G401 (cell line): ENCODE measurements around the gene SUMO3. TPM values are rescaled to one million over a fixed set of nuclear protein-coding genes. Genes with fewer than 3 reads are reported as not detected.

ENCODE experiments used
- DNase-seq: peaks from one replicate; pipeline ENCODE4 v3.0.0-alpha.2; 2015; ENCODE audit warnings: low spot score
- in situ Hi-C: cut with HindIII; loops from 2 replicates; pipeline ENCODE4 v1.10.0; 2016; ENCODE audit warnings: low sequenced_read_pairs, mixed read lengths
- total RNA-seq: library from RNA; depleted of rRNA; stranded (reverse); fragments of >200 nt; shearing (Covaris generic); gene quantifications from 2 replicates; pipeline ENCODE4 v1.2.3, GENCODE V29; 2014; rRNA removed

The SUMO3 gene
- 54.2 and 59.0 TPM in 2 replicates for total RNA-seq

DNA sequence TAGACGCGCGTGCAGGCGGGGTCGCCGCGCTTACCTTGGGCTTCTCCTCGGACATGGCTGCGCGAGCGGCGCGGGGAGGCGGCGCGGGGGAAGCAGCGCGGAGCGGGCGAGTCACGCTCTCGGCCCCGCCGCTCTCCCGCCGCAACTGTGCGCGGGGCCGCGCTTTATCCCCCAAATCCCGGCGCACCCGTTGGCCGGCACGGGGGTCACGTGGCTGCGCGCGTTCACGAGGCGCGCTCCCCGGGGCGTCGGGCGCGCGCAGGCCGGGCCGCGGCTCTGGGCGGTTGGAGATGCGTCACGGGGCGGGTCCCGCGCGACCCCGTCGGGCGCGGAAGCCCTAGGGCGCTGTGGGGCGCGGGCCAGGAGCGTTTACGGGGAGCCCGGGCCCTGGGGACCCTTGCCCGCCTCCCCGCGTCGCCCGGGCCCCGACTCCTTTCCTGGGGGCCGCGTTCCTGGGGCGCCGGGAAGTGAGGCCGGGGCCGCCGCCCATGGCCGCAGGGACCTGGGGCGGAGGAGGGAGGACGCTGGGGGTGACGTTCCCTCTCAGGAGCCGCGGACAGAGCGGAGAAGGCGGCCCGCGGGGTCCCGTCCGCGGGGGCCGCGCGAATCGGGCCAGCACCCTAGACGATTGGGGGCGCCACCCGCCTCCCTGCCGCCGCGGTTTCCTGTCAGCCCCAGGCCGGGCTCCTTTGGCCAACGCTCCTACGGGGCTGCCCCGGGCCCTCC is at the start of gene SUMO3:
TSS of gene SUMO3 (minus strand) at position 149 of the 726 bp plus-strand sequence. CDS start at position 55, 94 bp downstream.
- DNase-seq: peak; percentile 66
- in situ Hi-C loops: no loop called here

DNA sequence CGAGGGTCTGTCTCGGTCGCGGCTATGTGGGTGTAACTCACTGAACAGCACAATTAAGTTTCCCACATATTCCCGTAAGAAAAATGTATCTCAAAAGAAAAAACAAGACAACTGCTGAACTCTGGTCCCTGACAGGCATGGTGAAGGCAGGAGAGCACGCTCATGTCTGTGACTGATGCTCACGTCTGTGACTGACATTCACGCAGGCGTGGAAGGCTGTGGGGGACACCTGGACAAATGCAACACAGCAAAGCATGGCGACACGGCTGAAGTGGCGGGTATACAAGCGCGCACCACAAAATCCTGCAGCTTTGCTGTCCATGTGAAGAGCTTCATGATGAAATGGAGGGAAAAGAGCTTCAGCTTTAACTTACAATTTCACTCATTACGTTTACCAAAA is 49.6 kb upstream of the SUMO3 start:
- in situ Hi-C loops: no loop called here
- no peak for DNase-seq

DNA sequence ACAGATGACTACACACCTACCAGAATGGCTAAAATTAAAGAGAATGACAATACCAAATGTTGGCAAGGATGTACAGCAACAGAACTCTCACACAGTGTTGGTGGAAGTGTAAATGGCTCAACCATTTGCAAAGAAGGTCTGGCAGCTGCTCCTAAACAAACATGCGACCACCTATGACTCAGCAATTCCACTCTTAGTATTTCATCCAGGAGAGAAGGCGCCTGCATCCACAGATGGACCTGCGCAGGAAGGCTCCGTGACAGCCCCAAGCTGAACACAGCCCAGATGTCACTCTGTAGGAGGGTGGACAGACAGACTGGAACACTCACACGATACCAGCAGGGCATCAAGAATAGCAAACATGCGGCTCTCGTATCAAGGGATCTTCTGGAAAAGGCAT is 48.9 kb upstream of the SUMO3 start:
- in situ Hi-C loops: no loop called here
- peak; percentile 44 for DNase-seq

DNA sequence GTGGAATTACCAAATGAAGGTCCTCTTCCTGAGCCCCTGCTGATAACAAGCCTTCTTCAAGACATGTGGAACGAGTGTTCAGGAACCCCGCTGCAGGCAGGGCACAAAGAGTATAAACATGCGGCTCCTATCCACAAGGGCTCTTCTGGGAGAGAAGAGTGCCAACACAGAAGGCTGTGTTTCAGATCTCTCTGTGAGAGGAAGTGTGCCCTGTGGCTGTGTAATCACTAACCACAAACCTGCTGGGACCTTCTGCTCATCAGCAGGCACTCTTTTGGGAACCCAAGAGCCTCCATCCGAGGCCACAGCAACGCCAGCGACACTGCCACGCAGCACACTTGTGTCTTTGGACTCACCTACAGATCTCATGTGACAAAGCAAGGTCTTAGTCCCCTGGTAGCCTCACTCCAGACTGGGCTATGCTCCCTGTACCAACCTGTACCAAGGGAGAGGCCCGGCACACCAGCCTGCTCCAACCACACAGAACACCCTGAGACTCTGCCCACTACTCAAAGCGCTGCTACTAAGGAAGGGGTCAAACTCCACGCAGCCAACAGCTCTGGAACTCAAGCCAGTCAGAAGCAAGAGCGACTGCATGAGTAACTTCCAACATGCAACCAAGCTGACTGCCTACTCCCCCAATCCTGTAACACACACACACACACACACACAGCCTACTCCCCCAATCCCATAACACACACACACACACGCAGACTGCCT is 47.9 kb upstream of the SUMO3 start:
- peak; percentile 61 for DNase-seq
- in situ Hi-C loops: no loop called here

DNA sequence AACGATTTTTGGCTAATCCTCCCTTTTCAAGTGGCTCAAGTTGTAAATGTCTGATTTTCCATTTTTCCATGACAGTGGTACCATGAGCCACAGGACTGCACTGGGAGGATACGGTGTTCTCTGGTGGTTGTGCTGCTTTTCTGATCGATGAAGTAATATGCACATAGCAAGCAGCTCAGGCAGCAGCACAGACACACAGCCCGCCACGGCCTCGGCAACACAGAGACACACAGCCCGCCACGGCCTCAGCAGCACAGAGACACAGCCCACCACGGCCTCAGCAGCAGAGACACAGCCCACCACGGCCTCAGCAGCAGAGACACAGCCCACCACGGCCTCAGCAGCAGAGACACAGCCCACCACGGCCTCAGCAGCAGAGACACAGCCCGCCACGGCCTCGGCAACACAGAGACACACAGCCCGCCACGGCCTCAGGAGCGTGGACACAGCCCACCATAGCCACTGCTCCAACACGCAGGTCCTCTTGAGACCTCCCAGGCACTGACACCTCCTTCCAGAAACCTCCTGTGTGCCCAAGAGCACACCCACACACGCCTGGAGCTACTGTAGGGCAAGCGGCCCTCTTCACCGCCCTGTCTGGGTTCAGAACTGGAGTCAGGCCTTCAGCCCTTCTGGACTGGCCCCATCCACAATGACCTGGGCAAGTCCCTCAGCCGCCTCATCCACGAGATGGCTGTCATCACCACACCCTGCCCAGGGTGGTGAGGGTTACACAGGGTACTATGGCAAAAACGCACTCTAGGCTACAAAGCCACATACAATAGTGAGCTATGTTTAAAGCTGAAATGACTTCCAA is 45.2 kb upstream of the SUMO3 start:
- in situ Hi-C loops: no loop called here
- no peak for DNase-seq

DNA sequence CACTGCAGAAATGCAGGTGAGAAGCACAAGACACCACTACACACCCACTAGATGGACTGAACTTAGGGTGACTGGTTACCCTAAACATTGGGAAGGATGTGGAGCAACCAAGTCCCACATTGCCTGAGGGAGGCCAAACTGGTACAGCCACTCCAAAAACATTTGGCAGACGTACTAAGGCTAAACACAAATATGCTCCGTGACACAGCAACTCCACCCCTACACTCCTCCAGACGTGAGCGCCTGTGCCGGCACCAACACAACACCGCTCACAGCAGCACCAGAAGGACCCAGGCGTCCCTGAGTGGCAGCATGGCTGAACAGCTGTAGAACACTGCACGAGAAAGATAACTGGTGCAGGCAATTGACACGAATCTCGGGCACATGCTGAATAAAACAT is 40.9 kb upstream of the SUMO3 start:
- DNase-seq: no peak
- in situ Hi-C loops: no loop called here

DNA sequence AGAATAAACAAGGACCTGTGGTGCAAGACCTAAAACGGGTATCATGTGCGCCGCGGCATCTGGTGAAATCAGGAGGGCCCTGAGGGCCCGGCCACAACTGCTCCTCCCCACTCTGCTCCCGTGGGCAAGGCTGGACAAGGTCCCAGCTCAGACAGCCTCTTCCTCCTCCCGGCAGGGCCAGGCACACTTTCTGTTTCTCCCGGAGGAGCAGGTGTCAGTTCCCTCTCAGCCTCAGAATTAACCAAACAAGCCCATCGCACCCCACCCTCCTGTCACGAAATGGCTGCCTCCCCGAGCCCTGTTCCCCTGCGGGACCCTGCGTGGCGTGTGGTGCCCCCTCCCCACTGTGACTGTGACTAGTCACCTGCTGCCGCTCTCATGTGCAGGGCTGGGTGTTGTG is 40.4 kb upstream of the SUMO3 start:
- in situ Hi-C loops: no loop called here
- DNase-seq: no peak

DNA sequence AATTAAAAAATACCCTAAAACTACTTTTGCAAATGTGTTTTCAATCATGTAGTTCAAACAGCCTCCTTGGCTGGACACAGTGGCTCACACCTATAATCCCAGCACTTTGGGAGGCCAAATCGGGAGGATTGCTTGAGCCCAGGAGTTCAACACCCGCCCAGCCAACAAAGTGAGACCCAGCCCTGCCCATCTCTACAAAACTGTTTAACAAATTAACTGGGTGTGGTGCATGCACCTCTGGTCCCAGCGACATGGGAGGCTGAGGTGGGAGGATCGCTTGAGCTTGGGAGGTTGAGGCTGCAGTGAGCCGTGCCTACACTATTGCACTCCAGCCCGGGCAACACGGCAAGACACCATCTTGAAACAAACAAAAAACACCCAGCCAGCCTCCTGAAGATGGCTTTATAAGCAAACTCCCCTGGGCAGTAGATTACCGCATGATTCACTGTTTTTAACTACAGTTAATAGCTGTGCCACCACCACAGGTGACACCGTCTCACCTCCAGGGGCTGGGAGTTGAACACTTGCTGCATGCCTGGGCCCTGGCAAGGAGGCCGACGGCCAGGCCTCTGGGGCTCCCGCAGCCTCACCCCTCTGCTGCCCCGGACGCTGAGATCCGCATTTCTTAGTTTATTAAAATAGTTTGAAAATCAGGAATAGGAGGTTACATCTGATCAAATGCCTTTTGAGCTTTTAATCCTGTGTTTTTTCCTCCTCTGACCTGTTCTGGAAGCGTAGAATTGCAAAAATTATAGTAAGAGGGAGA is 39.4 kb upstream of the SUMO3 start:
- DNase-seq: no peak
- in situ Hi-C loops: no loop called here

DNA sequence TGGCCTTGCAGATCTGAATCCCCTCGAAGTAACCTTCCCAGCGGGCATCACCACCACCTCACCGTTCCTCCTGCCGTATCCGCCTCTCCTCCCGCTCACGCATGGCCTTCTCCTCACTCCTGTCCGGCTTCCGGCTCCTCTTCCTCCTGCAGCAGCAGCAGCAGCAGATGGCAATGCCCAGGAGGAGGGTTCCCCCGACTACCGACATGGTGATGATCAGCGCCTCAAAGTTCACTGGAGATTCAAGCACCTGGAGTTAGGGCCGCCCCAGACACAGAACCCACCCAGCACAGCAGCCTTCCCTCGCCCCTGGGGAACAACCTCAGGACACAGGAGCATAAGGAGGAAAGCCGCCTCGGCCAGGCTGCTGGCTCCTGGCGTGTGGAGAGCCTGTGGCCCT is 38.3 kb upstream of the SUMO3 start:
- DNase-seq: no peak
- in situ Hi-C loops: no loop called here

DNA sequence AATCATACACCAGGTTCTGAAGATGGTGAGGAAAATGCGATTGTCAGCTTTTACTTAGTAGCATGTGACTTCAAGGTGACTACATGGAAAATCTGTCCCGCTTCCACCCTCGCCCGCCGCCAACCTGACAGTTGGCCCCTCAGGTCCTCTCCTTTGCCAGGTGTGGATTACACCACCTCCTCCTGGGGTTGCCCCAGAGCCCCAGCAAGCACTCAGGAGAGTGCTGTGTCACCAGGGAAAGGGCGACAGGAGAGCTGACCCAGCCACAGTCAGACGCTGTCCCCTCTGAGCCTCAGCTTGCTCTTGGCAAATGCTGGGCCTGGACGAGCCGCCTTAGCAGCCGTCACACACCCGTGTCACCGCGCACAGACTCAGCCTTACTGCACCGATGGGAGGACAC is 37.7 kb upstream of the SUMO3 start:
- in situ Hi-C loops: no loop called here

DNA sequence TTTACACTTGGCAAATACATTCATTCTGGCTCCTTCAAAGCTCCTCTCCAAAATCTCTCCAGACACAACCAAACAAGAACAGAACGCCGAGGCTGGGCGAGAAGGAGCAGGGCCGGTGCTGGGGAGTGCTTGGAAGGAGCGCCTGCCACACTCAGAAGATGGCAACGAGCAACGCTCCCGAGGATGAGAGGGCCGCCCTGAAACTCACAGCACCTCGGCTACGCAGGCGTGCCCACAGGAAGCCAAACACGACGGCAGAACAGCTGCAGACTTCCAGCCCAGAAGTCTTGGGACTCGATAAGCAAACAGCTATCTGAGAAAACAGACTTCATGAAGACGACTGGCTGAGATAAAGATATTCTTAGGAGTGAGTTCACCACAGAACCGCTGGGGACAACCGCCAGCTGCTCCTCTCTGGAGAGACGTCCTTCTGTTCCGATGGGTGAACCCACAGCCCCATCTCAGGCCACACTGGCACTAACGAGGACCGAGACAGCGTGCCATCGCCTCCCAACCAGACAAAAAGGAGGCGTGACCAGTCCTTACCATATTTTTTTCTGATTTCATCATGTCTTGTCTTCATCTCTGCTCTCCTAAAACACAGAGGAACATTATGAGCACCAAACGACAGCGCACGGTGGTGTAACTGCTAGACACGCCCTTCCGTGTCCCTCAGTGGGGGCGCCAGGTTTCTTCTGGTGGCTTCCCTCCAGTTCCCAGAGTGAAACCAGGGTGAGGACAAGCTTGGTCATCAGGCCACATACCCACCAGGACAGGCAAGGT is 37.0 kb upstream of the SUMO3 start:
- in situ Hi-C loops: no loop called here

More for the DNA sequence above, 37.7 kb upstream of the SUMO3 start:
- DNase-seq: no peak

DNA sequence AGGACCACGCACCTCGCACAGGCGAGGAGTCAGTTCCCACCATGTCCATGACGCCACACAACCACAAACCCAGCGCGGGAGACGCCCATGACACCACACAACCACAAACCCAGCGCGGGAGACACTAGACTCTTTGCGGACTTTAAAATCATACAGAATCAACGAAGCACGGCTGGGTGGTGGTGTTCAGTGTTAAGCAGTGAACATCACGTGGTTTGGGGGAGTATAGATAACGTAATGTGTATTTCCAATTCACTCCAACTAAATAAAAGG is 36.5 kb upstream of the SUMO3 start:
- no peak for DNase-seq
- in situ Hi-C loops: no loop called here

More for the DNA sequence above, 37.0 kb upstream of the SUMO3 start:
- no peak for DNase-seq

DNA sequence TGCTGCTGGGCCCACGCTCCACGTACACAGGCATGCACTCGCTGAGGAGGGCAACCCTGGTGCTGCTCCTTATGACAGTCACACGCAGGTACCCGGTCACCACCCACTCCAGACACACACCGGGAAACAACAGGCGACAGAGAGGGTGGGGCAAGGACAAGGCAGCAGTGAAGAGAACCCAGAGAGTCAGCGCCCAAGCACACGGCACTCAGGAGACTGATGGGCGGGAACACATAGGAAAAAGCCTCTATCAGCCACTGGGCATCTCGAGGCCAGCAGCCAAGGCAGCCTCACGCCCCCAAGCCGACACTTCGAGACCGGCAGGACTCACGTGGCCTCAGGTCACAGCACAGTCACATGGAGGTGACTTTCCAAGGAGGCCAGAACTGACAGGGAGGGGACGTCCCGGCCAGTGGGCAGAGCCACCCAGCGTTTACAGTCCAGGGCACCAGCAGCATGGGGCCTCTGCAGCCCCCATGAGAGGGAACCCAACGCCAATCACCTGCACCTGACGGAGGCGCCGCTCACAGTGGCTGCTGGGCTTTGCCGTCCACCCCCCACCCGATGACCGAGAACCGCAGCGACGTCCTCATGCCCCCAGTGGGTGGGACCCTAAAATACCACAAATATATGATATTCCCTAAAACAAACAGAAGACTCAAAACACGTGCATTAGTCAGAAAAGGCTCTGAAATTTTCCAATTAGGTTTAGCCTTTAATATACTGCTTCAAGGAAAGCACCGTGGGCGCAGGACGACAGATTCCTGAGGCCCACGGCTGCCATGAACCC is 35.9 kb upstream of the SUMO3 start:
- no peak for DNase-seq
- in situ Hi-C loops: no loop called here

DNA sequence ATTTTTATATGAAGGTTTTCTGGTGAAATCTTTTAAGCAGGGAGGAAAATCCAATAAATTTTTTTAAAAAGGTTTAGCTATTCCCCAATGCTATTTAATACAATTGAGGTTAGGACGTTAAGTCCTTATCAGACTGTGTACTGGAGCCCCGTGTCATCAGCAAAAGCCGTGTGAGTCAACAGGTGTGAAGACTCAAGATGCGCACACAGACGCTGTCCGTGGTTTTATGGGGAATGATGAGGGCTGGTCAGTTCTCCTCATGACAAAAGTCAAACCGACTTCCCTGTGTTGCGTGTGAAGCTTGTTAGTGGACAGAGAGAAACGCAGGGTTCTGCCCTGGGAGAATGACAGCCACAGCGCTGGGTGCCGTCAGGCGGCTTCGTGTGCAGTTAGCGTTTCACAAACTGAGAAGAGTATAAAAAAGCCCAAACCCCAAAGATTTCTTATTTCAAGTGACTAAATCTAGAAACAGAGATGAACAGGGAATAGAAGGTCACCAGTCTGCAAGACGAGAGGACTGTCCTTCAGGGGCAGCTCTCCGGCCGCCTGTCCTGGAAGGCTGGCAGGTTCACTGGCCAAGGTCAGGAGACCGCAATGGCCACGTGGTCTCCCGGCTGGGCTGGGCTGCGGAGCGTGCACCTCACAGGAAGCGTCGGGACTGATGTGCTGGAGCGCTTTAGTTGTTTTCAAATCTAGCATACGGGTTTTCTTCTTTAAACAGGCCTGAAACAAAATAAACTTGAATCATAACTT is 33.2 kb upstream of the SUMO3 start:
- in situ Hi-C loops: no loop called here
- DNase-seq: no peak

DNA sequence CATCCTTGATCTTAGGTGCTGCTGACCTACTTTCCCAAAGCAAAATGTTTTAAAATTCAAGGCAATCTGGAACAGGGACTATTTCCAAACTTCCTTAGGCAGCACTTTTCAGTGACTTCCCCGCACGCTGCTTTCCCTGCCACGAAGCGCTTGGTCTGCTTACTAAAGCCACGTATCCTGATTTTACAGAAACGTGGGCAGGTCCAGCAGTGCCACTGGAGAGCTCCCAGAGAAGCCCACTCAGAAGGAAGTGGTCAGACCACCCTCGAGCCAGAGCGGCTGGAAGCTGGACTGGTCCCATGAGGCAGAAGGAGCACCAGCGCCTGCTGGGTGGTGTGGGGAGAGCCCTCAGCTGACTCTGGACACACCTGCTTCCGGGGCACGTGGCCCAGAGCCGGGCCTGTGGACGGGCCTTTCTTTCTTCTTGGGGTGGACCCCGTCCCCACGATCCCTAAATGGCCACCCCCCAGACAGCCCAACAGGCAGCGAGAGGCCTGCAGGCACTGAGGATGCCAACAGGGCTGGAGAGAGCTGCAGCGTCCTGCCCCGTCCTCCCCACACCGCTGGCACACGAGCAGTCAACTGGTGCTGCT is 32.4 kb upstream of the SUMO3 start:
- DNase-seq: no peak
- in situ Hi-C loops: no loop called here

DNA sequence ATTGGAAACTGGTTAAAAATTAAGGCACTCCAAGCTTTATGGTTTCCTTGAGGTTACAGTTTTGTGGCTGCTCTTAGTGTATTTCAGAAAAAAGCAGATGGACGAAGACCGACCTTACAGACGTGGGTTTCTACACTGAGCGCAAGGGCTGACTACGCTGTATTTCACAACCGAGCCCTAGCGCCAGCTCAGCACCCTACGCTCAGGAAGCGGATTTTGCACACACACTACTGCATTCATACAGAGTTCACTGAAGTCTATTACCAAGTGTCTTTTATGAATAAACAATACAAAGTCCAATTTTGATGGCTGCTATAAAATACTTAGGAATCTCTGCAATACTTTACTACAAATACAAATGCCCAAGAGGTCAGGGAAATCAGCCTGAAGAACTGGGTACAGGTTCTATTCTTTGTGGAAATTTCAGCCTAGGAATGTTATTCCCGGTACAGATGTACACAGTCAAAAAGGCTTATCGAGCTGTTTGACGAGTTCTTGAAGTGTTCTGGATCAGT is 31.8 kb upstream of the SUMO3 start:
- in situ Hi-C loops: no loop called here
- DNase-seq: no peak
